GM23248 (cell line): ENCODE data around the gene ARHGEF12.

ENCODE experiments used
- EZH2 ChIP-seq: fragments of 200-600 bp; sonication (generic); IDR thresholded peaks from 2 replicates; pipeline ENCODE4 v1.6.1; 2018; ENCODE audit warnings: antibody characterized with exemption, mild to moderate bottlenecking; ENCODE audit not compliant: insufficient read depth, poor library complexity, severe bottlenecking
- EZH2phosphoT487 ChIP-seq: fragments of 200-600 bp; sonication (generic); IDR thresholded peaks from 2 replicates; pipeline ENCODE4 v1.6.1; 2018; ENCODE audit warnings: antibody characterized with exemption, moderate library complexity, mild to moderate bottlenecking, low read depth; ENCODE audit not compliant: insufficient read depth

GRCh38 chr11:120522021-120522420 lies 185.8 kb downstream of the ARHGEF12 start:
- TF ChIP-seq EZH2phosphoT487 (no peak), EZH2 (no peak)
